Psoas muscle (tissue), 8 donors: ENCODE data around the gene LURAP1L. TPM values are rescaled to one million over a fixed set of nuclear protein-coding genes. Genes with fewer than 3 reads are reported as not detected.

Experiments
- ATAC-seq, 4 donors: fragments of 200-7000 bp; cut with Tn5 transposase; one replicate each; pipeline ENCODE4 v1.9.1; 2020; ENCODE audit warnings: moderate library complexity in 3 of 4, mild to moderate bottlenecking in 2 of 4
- DNase-seq, 2 donors: peaks; one replicate each; pipeline ENCODE4 v3.0.0-alpha.2; 2020
- H3K27ac ChIP-seq: fragments of 200-600 bp; one replicate; pipeline ENCODE4 v1.8.0; 2022
- H3K27me3 ChIP-seq, 3 donors: fragments of 200-600 bp in 1 of 3; one replicate each; pipeline versions ENCODE4 v1.6.1 to v1.8.0; 2013 to 2022; ENCODE audit warnings: low read length in 2 of 3, mild to moderate bottlenecking in 2 of 3, moderate library complexity in 1 of 3; ENCODE audit not compliant: insufficient read depth in 3 of 3
- H3K36me3 ChIP-seq, 2 donors: fragments of 200-600 bp in 1 of 2; one replicate each; pipeline versions ENCODE4 v1.6.1 to v1.8.0; 2013 to 2022; ENCODE audit warnings: low read depth in 1 of 2, mild to moderate bottlenecking in 1 of 2, moderate library complexity in 1 of 2; ENCODE audit not compliant: insufficient read depth in 1 of 2
- H3K4me1 ChIP-seq: fragments of 200-600 bp; one replicate; pipeline ENCODE4 v1.8.0; 2022
- H3K4me3 ChIP-seq: fragments of 200-600 bp; one replicate; pipeline ENCODE4 v1.8.0; 2022; ENCODE audit warnings: mild to moderate bottlenecking
- H3K9me3 ChIP-seq: fragments of 200-600 bp; one replicate; pipeline ENCODE4 v1.8.0; 2022
- CTCF ChIP-seq: fragments of 200-600 bp; IDR thresholded peaks from one replicate; pipeline ENCODE4 v1.8.0; 2022; ENCODE audit warnings: antibody characterized with exemption
- WGBS, 3 donors: extraction: QIAGEN DNeasy Blood & Tissue Kit; methylation state at CpG; one replicate each; pipeline versions ENCODE4 v1.1.6 to v1.1.7; 2013; 5-methylcytosine and 5-hydroxymethylcytosine counted together
- intact Hi-C, 2 donors: fragments of 100-400 bp; cut with DNase I; formaldehyde crosslinking; loops; one replicate each; pipeline versions ENCODE4 v1.11.0 to v1.14.2; 2022
- polyA plus RNA-seq, 3 donors: library from polyadenylated mRNA; stranded (reverse); fragments of 200-250 nt; gene quantifications; one replicate each; pipeline ENCODE4 v1.2.3, GENCODE V29; 2013
- total RNA-seq, 4 donors: library from RNA; stranded (reverse); fragmentation: NEBNext Ultra II Directional in 2 of 4; extraction: Animal tissue kit (Norgen Biotek cat#: 25700) in 2 of 4; gene quantifications; one replicate each; pipeline versions ENCODE4 v1.2.1 to v1.2.4, GENCODE V29; 2021 to 2023
- donor health status: healthy with polysubstance abuse.
- donor health status: DM: no; HTN: no; CAD: no; lungs with moderate emphysema.
- donor health status: Bipolar disorder and iron deficiency.
- donor health status: healthy.
- donor health status: DM: yes; HTN: yes; CAD: no.
- donor health status: DM: no; HTN: no; CAD: no.
- donor health status: DM: no; HTN: no; CAD: no.
- donor health status: DM: yes; HTN: yes; CAD: no.

Gene LURAP1L
- total and polyA plus RNA-seq, 7 donors: 1.0 to 6.3 (median 2.5) TPM

- ATAC-seq: no peak
- Histone ChIP-seq H3K27me3 (no peaks in the 10 kb centered on the region), H3K36me3 (no peaks in the 10 kb centered on the region), H3K4me3 (no peak overlapping the region), H3K27ac (no peak overlapping the region), H3K4me1 (no peaks in the 10 kb centered on the region), H3K9me3 (no peaks in the 10 kb centered on the region)
- WGBS, 3 donors: 42 to 45% (median 44%) methylated on average over 5 of the region's 5 CpGs
- no peak for TF ChIP-seq CTCF
- no peak for DNase-seq
- intact Hi-C loops: no loop called here
Measured at GRCh38 chr9:12846035-12846434, 71.2 kb downstream of the LURAP1L start.

- DNase-seq: no peak
- no peaks in the 10 kb centered on the region for H3K4me1 ChIP-seq
- TF ChIP-seq CTCF: no peak
- no peaks in the 10 kb centered on the region for H3K9me3 ChIP-seq
- no peak for ATAC-seq
- H3K27me3 ChIP-seq: no peaks in the 10 kb centered on the region
- H3K36me3 ChIP-seq: no peaks in the 10 kb centered on the region
- no peak overlapping the region for H3K27ac ChIP-seq
- intact Hi-C loops: no loop called here
- no peak overlapping the region for H3K4me3 ChIP-seq
Measured at GRCh38 chr9:12847561-12847960, 72.7 kb downstream of the LURAP1L start.

GRCh38 chr9:12849486-12850003 is 74.7 kb downstream of the LURAP1L start:
- H3K27me3 ChIP-seq: no peaks in the 10 kb centered on the region
- H3K9me3 ChIP-seq: no peaks in the 10 kb centered on the region
- H3K4me1 ChIP-seq: no peaks in the 10 kb centered on the region
- H3K36me3 ChIP-seq: no peaks in the 10 kb centered on the region
- intact Hi-C loops: no loop called here
- no peak overlapping the region for H3K4me3 ChIP-seq
- no peak overlapping the region for H3K27ac ChIP-seq
- 83 to 94% (median 87%) methylated on average over 1 of the region's 1 CpG for WGBS, 3 donors
- no peak for ATAC-seq
- no peak for TF ChIP-seq CTCF
- no peak for DNase-seq

- Histone ChIP-seq H3K36me3 (no peaks in the 10 kb centered on the region), H3K4me1 (no peaks in the 10 kb centered on the region), H3K9me3 (no peaks in the 10 kb centered on the region), H3K4me3 (no peak overlapping the region), H3K27me3 (no peaks in the 10 kb centered on the region), H3K27ac (no peak overlapping the region)
- ATAC-seq (no peak), DNase-seq (no peak)
- TF ChIP-seq CTCF: no peak
- 48 to 57% (median 49%) methylated on average over 6 of the region's 6 CpGs for WGBS, 3 donors
- intact Hi-C loops: no loop called here
Measured at GRCh38 chr9:12851341-12852090, 76.7 kb downstream of the LURAP1L start.

- DNase-seq: no peak
- H3K9me3 ChIP-seq: no peaks in the 10 kb centered on the region
- no peaks in the 10 kb centered on the region for H3K36me3 ChIP-seq
- no peaks in the 10 kb centered on the region for H3K27me3 ChIP-seq
- H3K4me3 ChIP-seq: no peak overlapping the region
- WGBS, 3 donors: 57 to 63% (median 62%) methylated on average over 4 of the region's 4 CpGs
- H3K4me1 ChIP-seq: no peaks in the 10 kb centered on the region
- intact Hi-C loops: no loop called here
- no peak for TF ChIP-seq CTCF
- H3K27ac ChIP-seq: no peak overlapping the region
- ATAC-seq: no peak
Measured at GRCh38 chr9:12853051-12853450, 78.2 kb downstream of the LURAP1L start.
